ENCODE data around the gene ASPSCR1.

ASPSCR1 gene

DNA sequence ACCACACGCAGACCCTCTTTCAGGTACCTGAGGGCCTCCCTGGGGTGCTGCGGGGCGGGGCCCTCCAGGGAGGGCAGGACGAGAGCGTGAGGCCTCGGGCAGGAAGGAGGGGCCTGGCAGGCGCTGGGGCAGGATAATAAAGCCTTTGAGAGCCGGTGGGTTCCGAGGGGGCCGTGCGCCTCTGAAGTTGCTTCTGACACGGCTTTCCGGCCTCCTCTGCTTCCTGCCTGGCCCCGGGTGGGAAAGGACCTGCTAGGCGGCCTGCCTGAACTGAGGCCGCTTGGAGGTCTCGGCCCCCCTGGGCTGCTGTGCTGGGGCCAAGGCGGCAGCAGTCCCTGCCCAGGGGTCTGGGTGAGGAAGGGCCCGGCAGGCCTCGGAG lies 34.8 kb downstream of the ASPSCR1 start:
- Mint-ChIP-seq H3K27me3 (ENCODE audit: low read depth) (no peaks in the 10 kb centered on the region), H3K9me3 (no peaks in the 10 kb centered on the region), H3K27ac (no peak overlapping the region), H3K4me3 (no peak overlapping the region), H3K36me3 (ENCODE audit: low read depth) (no peaks in the 10 kb centered on the region), H3K4me1 (ENCODE audit: low read depth) (no peaks in the 10 kb centered on the region)
- no peak for DNase-seq (ENCODE audit: low spot score)

DNA sequence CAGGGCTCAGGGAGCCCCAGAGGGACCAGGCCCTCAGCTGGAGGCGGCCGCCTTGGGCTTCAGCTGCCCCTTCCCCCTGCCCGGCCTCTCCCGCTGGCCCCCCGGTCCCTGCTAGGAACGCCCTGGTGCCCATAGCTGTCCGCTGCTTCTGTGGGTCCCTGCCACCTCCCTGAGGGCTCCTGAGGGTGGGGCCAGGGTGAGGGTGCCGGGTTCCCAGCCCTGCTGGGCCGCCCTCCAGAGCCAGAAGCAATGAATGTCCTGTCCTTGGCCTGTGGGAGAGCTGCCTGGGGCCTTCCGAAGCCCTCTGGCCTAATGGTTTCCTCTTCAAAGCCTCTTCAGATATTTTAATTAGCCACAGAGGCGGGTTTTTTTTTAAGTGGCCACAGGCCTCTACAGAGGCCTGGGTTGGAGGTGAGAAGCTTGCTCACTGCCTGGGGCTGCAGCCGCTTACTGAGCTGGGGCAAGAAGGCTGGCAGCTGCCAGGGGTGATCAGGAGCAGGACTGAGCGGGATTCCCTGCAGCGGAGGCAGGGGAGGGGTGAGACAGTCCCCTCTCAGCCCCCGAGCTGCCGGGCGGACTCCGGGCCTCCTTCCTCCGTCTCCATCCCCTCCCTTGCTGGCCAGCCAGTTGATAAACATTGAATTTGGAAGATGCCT lies 35.3 kb downstream of the ASPSCR1 start:
- Mint-ChIP-seq H3K36me3 (ENCODE audit: low read depth) (no peaks in the 10 kb centered on the region), H3K9me3 (no peaks in the 10 kb centered on the region), H3K4me1 (ENCODE audit: low read depth) (no peaks in the 10 kb centered on the region), H3K4me3 (no peak overlapping the region), H3K27me3 (ENCODE audit: low read depth) (no peaks in the 10 kb centered on the region), H3K27ac (no peak overlapping the region)
- no peak for DNase-seq (ENCODE audit: low spot score)

DNA sequence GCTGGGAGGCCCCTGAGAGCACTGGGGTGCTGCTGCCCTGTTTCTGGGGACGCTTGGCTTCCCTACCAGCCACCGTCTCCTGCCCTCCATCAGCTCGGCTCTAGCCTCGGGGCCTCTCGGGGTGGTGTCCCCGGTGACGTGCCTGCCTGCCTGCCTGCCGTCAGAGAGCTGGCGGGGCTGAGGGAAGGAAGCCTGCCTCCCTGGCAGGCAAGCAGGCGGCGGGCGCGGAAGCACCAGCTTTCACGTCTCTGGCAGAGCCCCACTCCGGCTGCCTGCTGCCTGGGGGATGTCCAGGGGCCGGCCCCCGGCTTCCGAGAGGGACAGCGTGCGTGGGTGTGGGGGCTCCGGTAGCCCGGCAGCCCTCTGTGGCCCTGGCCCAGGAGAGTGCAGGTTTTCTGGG lies 35.9 kb downstream of the ASPSCR1 start:
- no peaks in the 10 kb centered on the region for H3K4me1 Mint-ChIP-seq (ENCODE audit: low read depth)
- no peak overlapping the region for H3K4me3 Mint-ChIP-seq
- H3K27ac Mint-ChIP-seq: no peak overlapping the region
- no peaks in the 10 kb centered on the region for H3K9me3 Mint-ChIP-seq
- no peak for DNase-seq (ENCODE audit: low spot score)
- H3K27me3 Mint-ChIP-seq (ENCODE audit: low read depth): no peaks in the 10 kb centered on the region
- no peaks in the 10 kb centered on the region for H3K36me3 Mint-ChIP-seq (ENCODE audit: low read depth)

DNA sequence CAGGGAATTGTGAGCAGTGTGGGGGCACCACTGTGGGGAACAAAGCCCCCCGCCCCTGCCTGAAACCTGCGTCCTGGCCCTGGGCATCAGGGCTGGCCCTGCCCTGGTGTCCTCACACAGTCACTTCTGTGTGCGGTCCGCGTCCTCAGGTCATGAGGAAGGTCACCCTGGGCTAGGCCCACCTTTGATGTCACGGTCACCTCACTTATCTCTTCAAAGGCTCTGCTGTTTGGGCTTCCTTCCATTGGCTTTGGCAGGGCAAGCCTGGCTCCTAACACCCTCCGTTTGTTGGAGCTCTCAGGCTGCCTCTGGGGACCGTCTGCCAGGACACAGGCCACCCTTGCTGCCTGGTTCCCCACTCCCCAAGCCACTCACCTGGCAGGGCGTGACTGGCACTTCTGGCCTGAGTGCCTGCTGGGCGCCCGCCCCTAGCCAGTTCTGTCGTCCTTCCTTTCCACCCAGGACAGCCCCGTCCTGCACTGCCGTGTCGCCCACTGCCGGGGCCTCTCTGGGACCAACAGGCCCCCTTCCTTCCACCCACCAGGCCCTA lies 36.4 kb downstream of the ASPSCR1 start:
- Mint-ChIP-seq H3K36me3 (ENCODE audit: low read depth) (no peaks in the 10 kb centered on the region), H3K27ac (no peak overlapping the region), H3K9me3 (no peaks in the 10 kb centered on the region), H3K4me1 (ENCODE audit: low read depth) (no peaks in the 10 kb centered on the region), H3K27me3 (ENCODE audit: low read depth) (no peaks in the 10 kb centered on the region), H3K4me3 (no peak overlapping the region)
- DNase-seq (ENCODE audit: low spot score): no peak

DNA sequence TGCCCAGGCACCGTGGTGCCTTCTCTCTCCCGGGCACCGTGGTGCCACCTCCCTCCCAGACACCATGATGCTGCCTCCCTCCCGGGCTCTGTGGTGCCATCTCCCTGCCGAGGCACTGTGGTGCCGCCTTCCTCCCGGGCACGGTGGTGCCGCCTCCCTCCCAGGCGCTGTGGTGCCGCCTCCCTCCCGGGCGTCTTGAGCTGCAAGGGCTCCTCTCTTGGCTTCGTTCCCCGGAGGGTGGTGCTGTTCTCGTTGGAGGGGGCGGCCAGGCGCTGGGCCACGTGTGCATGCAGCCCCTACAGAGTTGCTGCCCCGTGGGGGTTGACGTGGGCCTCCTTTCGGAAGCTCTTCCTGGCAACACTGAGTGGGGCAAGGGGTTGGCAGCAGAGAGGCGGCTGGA lies 37.0 kb downstream of the ASPSCR1 start:
- no peaks in the 10 kb centered on the region for H3K4me1 Mint-ChIP-seq (ENCODE audit: low read depth)
- H3K4me3 Mint-ChIP-seq: no peak overlapping the region
- no peaks in the 10 kb centered on the region for H3K9me3 Mint-ChIP-seq
- H3K36me3 Mint-ChIP-seq (ENCODE audit: low read depth): no peaks in the 10 kb centered on the region
- DNase-seq (ENCODE audit: low spot score): no peak
- no peaks in the 10 kb centered on the region for H3K27me3 Mint-ChIP-seq (ENCODE audit: low read depth)
- no peak overlapping the region for H3K27ac Mint-ChIP-seq

DNA sequence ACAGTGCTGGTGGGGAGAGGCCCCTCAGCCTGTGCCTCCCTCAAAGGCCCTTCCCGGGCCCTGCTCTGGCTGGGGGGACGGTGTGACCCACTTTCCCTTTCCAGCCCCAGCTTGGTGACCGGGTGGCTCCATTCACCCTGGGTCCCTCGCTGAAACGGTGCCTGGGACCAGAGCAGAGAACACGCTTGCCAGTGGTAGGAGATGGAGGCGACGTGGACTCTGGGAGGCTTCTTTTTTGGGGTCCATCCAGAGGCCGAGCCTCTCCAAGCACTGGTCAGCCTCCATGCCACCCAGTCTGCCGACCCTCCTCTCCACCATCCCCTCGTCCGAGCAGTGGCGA lies 37.5 kb downstream of the ASPSCR1 start:
- Mint-ChIP-seq H3K4me3 (no peak overlapping the region), H3K27ac (no peak overlapping the region), H3K27me3 (ENCODE audit: low read depth) (no peaks in the 10 kb centered on the region), H3K9me3 (no peaks in the 10 kb centered on the region), H3K4me1 (ENCODE audit: low read depth) (no peaks in the 10 kb centered on the region), H3K36me3 (ENCODE audit: low read depth) (no peaks in the 10 kb centered on the region)
- DNase-seq (ENCODE audit: low spot score): no peak

DNA sequence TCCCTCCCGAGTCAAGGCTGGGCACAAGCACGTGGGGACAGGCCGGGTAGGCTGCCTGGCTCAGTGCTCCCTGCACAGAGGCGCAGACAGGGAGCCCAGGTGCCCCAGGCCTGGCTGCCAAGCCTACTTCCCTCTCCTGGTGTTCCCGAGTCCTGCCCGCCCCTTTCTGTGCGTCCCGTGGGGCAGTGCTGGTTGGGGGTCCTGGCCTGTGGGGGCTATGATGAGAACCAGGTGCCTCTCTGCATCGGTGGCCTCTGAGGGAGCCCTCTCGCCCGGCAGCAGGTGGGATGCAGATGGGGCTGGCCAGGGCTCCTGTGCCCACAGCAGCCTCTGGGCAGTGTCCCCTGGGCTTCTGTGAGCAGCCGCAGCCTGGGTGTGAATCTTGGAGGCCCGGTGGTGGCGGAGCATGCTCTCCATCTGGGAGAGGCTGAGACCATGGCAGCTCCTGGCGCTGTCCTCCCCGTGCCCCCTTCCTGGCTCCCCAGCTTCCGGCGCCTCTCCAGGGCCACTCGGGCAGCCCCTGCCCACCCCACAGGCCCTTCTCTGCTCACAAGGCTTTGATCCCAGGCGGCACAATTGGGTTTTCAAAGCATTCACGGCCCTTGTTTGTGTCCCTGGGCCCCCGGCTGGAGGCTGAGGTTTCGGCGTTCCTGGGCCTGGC lies 38.0 kb downstream of the ASPSCR1 start:
- no peaks in the 10 kb centered on the region for H3K9me3 Mint-ChIP-seq
- H3K27me3 Mint-ChIP-seq (ENCODE audit: low read depth): no peaks in the 10 kb centered on the region
- no peak overlapping the region for H3K4me3 Mint-ChIP-seq
- H3K36me3 Mint-ChIP-seq (ENCODE audit: low read depth): no peaks in the 10 kb centered on the region
- H3K27ac Mint-ChIP-seq: no peak overlapping the region
- no peaks in the 10 kb centered on the region for H3K4me1 Mint-ChIP-seq (ENCODE audit: low read depth)
- DNase-seq (ENCODE audit: low spot score): no peak

DNA sequence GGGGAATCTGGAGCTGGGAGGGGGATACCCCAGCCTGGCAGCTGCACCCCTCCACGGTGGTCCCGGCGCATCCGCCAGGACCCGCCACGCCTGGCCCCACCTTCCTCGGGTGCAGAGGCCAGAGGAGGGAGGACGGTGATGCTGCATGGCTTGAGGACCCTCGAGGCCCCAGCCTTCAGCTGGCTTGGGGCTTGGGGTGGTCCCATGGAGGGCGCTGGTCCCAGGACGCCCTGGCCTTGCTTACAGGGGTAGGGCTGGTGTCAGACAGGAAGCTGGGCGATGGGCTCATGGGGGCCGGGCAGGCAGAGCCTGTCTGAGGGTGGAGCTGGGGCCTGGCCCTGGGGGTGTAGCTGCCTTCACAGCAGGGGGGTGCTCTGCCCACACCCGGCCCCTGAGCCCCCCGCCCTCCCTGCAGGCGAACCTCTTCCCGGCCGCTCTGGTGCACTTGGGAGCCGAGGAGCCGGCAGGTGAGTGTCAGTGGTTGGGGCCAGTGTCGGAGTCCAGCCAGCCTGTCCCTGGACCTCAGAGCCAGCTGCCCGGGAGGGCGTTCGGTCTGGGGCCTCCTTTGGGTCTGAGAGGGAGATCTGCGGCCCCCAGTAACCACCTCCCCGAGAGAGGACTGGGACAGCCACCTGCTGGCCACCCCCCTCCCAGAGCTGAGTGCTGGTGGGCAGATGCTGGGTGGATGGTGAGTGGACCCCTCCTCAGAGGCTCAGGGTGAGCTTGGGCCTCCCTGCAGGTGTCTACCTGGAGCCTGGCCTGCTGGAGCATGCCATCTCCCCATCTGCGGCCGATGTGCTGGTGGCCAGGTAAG lies 38.8 kb downstream of the ASPSCR1 start:
- H3K4me3 Mint-ChIP-seq: no peak overlapping the region
- no peak for DNase-seq (ENCODE audit: low spot score)
- H3K4me1 Mint-ChIP-seq (ENCODE audit: low read depth): peaks cover 1% of the 10 kb centered on the region
- H3K27me3 Mint-ChIP-seq (ENCODE audit: low read depth): no peaks in the 10 kb centered on the region
- H3K36me3 Mint-ChIP-seq (ENCODE audit: low read depth): no peaks in the 10 kb centered on the region
- no peaks in the 10 kb centered on the region for H3K9me3 Mint-ChIP-seq
- no peak overlapping the region for H3K27ac Mint-ChIP-seq

DNA sequence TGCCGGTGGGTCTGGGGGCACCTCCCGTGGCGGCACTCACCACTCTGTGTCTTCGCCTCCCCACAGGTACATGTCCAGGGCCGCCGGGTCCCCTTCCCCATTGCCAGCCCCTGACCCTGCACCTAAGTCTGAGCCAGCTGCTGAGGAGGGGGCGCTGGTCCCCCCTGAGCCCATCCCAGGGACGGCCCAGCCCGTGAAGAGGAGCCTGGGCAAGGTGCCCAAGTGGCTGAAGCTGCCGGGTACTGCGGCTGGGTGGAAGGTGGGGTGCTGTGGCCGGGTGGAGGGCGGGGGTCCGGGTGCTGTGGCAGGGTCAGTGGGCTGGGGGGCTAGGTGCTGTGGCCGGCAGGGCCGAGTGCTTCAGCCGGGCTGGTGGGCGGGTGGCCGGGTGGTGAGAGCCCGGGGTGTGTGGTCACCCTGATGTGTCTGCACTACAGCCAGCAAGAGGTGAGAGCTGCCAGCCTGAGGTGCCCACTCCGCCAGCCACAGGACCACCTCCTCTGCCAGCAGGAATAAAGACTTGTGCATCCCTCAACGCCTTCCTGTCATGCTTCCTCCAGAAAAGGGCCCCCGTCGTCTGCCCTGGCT lies 39.5 kb downstream of the ASPSCR1 start:
- H3K27me3 Mint-ChIP-seq (ENCODE audit: low read depth): no peaks in the 10 kb centered on the region
- H3K4me3 Mint-ChIP-seq: no peak overlapping the region
- no peak overlapping the region for H3K27ac Mint-ChIP-seq
- H3K4me1 Mint-ChIP-seq (ENCODE audit: low read depth): peaks cover 7% of the 10 kb centered on the region
- H3K9me3 Mint-ChIP-seq: no peaks in the 10 kb centered on the region
- no peak for DNase-seq (ENCODE audit: low spot score)
- no peaks in the 10 kb centered on the region for H3K36me3 Mint-ChIP-seq (ENCODE audit: low read depth)

DNA sequence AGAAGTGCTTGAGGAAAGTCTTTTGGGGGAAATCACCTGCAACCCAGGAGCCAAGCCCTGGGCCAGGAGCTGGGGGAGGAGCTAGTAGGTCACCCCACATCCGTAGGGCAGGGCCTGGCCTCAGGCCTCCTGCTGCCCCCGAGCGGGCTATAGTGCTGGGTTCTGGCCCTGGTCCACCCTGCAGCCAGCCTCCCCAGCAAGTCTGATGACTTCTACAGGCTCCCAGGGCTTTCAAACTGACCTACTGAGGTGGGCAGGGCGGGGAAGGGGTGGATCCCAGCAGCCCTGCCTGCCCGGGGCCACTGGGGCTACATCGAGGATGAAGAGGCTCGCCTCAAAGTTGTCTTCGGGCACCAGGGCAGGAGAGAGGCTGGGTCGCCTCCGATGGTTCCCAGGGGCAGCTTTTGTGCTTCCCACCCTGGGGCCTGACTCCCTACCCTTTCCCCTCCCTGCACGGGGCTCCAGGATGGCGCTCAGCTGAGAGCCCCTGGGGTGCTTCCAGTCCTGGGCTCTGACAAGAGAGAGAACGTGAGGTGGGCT lies 40.3 kb downstream of the ASPSCR1 start:
- Mint-ChIP-seq H3K4me1 (ENCODE audit: low read depth) (peaks cover 7% of the 10 kb centered on the region), H3K27ac (no peak overlapping the region), H3K27me3 (ENCODE audit: low read depth) (no peaks in the 10 kb centered on the region), H3K9me3 (no peaks in the 10 kb centered on the region), H3K4me3 (no peak overlapping the region), H3K36me3 (ENCODE audit: low read depth) (no peaks in the 10 kb centered on the region)
- DNase-seq (ENCODE audit: low spot score): no peak

DNA sequence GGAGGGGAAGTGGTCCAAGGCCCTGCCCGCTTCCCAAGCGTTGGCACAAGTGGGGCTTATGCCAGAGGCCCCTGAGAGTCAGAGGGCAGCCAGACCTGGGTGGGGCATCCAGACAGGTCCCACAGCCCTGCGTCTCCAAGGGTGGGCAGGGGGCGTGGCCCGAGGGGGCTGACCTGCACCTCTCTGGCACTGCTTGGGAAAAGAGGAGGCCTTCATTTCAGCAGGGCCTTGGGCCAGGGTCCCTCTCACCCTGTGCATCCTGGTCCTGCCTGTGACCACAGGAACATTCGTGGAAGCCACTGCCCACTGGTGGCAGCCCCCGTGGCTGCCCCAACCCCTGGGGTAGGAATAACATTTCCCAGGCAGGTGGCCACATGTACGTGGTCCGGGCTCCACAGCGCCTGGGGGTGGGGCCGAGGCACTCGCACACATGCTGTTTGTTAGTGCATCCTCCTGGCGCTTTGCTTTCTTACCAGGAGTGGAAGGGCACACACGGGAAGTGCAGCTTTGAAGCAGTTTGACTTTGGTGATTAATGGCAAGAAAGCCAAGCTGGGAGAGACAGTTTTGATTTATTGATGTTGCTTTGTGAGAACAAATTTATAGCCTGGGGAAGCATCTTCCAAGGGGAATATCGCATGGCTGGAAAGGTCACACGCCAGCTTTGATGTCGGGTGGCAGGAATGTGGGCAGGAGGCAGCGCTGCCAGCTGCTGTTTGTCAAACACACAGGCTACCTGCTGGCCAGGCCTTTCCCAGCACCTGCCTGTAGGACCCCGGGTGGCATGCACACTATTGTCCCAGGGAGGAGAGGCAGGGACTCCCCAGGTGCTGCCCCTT lies 40.9 kb downstream of the ASPSCR1 start:
- no peaks in the 10 kb centered on the region for H3K9me3 Mint-ChIP-seq
- no peak overlapping the region for H3K27ac Mint-ChIP-seq
- H3K4me3 Mint-ChIP-seq: no peak overlapping the region
- no peak for DNase-seq (ENCODE audit: low spot score)
- no peaks in the 10 kb centered on the region for H3K27me3 Mint-ChIP-seq (ENCODE audit: low read depth)
- H3K4me1 Mint-ChIP-seq (ENCODE audit: low read depth): peaks cover 7% of the 10 kb centered on the region
- H3K36me3 Mint-ChIP-seq (ENCODE audit: low read depth): no peaks in the 10 kb centered on the region

DNA sequence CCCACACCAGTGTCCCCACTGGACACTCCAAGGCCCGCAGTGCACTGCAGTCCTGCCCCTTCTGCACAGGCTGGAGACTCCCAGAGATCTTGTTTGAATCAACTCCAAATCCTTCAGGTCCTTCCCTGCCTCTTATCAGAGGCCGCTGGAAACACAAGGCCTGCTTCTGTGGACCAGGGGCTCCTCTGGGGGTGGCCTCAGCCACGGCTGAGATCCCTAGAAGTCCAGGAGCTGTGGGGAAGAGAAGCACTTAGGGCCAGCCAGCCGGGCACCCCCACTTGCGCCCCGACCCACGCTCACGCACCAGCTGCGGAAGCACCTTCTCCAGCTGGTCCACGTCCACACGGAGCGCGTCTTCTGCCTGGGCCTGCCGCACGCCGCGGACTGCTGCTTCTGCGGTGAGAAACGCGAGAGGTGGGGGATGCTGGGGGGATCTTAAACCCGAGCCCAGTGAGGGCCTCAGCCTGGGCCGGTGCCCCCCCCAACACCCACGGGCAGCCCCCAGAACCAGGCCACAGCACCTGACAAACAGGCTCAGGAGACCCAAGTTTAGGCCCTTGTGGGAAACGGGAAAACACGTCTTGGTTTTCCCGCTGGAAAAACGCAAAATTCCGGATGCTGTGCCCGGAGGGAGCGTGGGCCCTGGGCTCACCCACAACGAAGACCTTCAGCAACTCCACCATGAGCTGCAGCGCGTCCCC lies 41.7 kb downstream of the ASPSCR1 start:
- no peaks in the 10 kb centered on the region for H3K9me3 Mint-ChIP-seq
- no peak for DNase-seq (ENCODE audit: low spot score)
- no peaks in the 10 kb centered on the region for H3K27me3 Mint-ChIP-seq (ENCODE audit: low read depth)
- H3K36me3 Mint-ChIP-seq (ENCODE audit: low read depth): no peaks in the 10 kb centered on the region
- H3K4me3 Mint-ChIP-seq: no peak overlapping the region
- H3K27ac Mint-ChIP-seq: no peak overlapping the region
- H3K4me1 Mint-ChIP-seq (ENCODE audit: low read depth): peaks cover 12% of the 10 kb centered on the region

Measured in T-helper 2 cell treated with Interferon-gamma antibody and Interleukin-4, amounts not matched to agents 5 μg/mL and 100 μg/mL, for 36 hours (primary cell).